Colonic mucosa (tissue), 4 donors: Measurements from ENCODE around the gene IQSEC2. TPM values are rescaled to one million over a fixed set of nuclear protein-coding genes. Genes with fewer than 3 reads are reported as not detected.
A peak's percentile ranks its signal among the peaks of the same experiment; 100 is the strongest.

Experiments
- DNase-seq: peaks from one replicate; pipeline ENCODE4 v3.0.0-alpha.2; 2020
- H3K27ac ChIP-seq: fragments of 200-600 bp; one replicate; pipeline ENCODE4 v1.8.0; 2021
- H3K27me3 ChIP-seq: fragments of 200-600 bp; one replicate; pipeline ENCODE4 v1.8.0; 2021
- H3K36me3 ChIP-seq: fragments of 200-600 bp; one replicate; pipeline ENCODE4 v1.8.0; 2021
- H3K4me1 ChIP-seq: fragments of 200-600 bp; one replicate; pipeline ENCODE4 v1.8.0; 2021; ENCODE audit warnings: mild to moderate bottlenecking
- H3K4me3 ChIP-seq: fragments of 200-600 bp; one replicate; pipeline ENCODE4 v1.8.0; 2021
- H3K9ac ChIP-seq, 2 donors: one replicate each; pipeline ENCODE4 v1.7.0; 2013; ENCODE audit warnings: control low read depth in 2 of 2, low read depth in 2 of 2, low read length in 2 of 2
- H3K9me3 ChIP-seq: fragments of 200-600 bp; one replicate; pipeline ENCODE4 v1.8.0; 2021
- intact Hi-C: fragments of 100-400 bp; cut with DNase I; formaldehyde crosslinking; loops from one replicate; pipeline ENCODE4 v1.14.1; 2022
- total RNA-seq, 2 donors: library from RNA; stranded (reverse); fragmentation: NEBNext Ultra II Directional in 1 of 2; extraction: Animal tissue kit (Norgen Biotek cat#: 25700) in 1 of 2; gene quantifications; one replicate each; pipeline ENCODE4 v1.2.1, GENCODE V29; 2021
- TF ChIP-seq, protein P1 (sequence below): fragments of 200-600 bp; IDR thresholded peaks from one replicate; pipeline ENCODE4 v1.8.0; 2022; ENCODE audit warnings: antibody characterized with exemption, mild to moderate bottlenecking
- donor health status: healthy.
- donor health status: DM: no; HTN: no; CAD: no.
- donor health status: DM: no; HTN: no; CAD: no.

The IQSEC2 gene
- total RNA-seq, 2 donors from 2014 or later = 23.1 to 26.1 TPM

DNA sequence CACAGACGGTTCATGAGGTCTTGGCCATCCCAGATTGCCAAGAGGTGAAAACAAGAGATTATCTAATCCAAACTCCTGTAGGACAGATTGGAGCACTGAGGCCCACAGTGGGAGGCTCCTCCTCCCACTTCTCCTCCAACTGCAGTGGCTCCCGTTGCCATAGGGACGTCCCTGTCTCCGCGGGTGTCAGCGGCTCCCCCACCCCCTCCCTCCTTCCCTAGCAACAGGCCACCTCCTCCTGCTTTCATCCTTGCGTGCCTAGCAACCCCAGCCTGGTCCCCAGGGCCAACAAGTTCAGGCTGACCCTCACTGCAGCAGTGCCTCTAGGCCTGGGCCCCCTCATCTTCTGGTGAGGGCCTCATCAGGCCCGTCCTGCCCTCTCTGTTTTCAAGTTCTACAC, 6.8 kb upstream of the IQSEC2 start:
- DNase-seq = no peak
- Histone ChIP-seq H3K4me1 (peaks cover 10% of the 10 kb centered on the region), H3K36me3 (no peaks in the 10 kb centered on the region), H3K27me3 (no peaks in the 10 kb centered on the region), H3K4me3 (no peak overlapping the region), H3K27ac (no peak overlapping the region), H3K9ac (no peak overlapping the region), H3K9me3 (no peaks in the 10 kb centered on the region)
- TF ChIP-seq, protein P1, sequence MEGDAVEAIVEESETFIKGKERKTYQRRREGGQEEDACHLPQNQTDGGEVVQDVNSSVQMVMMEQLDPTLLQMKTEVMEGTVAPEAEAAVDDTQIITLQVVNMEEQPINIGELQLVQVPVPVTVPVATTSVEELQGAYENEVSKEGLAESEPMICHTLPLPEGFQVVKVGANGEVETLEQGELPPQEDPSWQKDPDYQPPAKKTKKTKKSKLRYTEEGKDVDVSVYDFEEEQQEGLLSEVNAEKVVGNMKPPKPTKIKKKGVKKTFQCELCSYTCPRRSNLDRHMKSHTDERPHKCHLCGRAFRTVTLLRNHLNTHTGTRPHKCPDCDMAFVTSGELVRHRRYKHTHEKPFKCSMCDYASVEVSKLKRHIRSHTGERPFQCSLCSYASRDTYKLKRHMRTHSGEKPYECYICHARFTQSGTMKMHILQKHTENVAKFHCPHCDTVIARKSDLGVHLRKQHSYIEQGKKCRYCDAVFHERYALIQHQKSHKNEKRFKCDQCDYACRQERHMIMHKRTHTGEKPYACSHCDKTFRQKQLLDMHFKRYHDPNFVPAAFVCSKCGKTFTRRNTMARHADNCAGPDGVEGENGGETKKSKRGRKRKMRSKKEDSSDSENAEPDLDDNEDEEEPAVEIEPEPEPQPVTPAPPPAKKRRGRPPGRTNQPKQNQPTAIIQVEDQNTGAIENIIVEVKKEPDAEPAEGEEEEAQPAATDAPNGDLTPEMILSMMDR = no peak
- intact Hi-C loops = no loop called here

- intact Hi-C loops = no loop called here
- H3K36me3 ChIP-seq = no peaks in the 10 kb centered on the region
- H3K27ac ChIP-seq = peak overlapping the region; percentile 33
- no peak overlapping the region for H3K4me3 ChIP-seq
- H3K9ac ChIP-seq = no peak overlapping the region
- DNase-seq = peak; percentile 71
- H3K27me3 ChIP-seq = no peaks in the 10 kb centered on the region
- no peaks in the 10 kb centered on the region for H3K9me3 ChIP-seq
- H3K4me1 ChIP-seq = peaks cover 10% of the 10 kb centered on the region
- TF ChIP-seq, protein P1 = no peak
Observed at GRCh38 chrX:53287493-53288138, 6.2 kb upstream of the IQSEC2 start.

DNA sequence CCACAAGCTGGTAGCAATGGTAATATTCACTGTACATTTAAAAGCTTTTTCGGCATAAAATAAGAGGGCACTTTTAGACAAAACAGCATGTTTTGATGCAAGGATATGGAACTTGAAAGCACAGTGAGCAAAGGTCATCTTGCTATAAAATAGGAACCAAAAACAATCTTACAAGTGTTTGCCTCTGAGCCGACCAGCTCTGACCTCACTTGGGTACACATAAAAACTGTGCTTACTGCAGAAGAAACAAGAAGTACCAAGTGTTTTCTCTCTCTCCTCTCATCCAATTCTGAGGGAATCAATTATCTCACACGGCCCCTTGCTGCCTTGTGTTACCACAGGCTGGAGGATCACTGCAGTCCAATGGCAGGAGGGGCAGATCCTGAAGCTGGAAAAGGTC, 4.8 kb upstream of the IQSEC2 start:
- H3K27me3 ChIP-seq = no peaks in the 10 kb centered on the region
- H3K9ac ChIP-seq = no peak overlapping the region
- H3K4me1 ChIP-seq = peaks cover 17% of the 10 kb centered on the region
- no peak overlapping the region for H3K27ac ChIP-seq
- H3K36me3 ChIP-seq = no peaks in the 10 kb centered on the region
- H3K4me3 ChIP-seq = no peak overlapping the region
- no peaks in the 10 kb centered on the region for H3K9me3 ChIP-seq
- DNase-seq = no peak
- intact Hi-C loops = no loop called here
- TF ChIP-seq, protein P1 = no peak

- no peak for DNase-seq
- H3K27me3 ChIP-seq = no peaks in the 10 kb centered on the region
- H3K4me3 ChIP-seq = no peak overlapping the region
- H3K9ac ChIP-seq = no peak overlapping the region
- peaks cover 17% of the 10 kb centered on the region for H3K4me1 ChIP-seq
- no peaks in the 10 kb centered on the region for H3K9me3 ChIP-seq
- TF ChIP-seq, protein P1 = no peak
- no peak overlapping the region for H3K27ac ChIP-seq
- intact Hi-C loops = no loop called here
- no peaks in the 10 kb centered on the region for H3K36me3 ChIP-seq
Observed at GRCh38 chrX:53285591-53285990, 4.2 kb upstream of the IQSEC2 start.

DNA sequence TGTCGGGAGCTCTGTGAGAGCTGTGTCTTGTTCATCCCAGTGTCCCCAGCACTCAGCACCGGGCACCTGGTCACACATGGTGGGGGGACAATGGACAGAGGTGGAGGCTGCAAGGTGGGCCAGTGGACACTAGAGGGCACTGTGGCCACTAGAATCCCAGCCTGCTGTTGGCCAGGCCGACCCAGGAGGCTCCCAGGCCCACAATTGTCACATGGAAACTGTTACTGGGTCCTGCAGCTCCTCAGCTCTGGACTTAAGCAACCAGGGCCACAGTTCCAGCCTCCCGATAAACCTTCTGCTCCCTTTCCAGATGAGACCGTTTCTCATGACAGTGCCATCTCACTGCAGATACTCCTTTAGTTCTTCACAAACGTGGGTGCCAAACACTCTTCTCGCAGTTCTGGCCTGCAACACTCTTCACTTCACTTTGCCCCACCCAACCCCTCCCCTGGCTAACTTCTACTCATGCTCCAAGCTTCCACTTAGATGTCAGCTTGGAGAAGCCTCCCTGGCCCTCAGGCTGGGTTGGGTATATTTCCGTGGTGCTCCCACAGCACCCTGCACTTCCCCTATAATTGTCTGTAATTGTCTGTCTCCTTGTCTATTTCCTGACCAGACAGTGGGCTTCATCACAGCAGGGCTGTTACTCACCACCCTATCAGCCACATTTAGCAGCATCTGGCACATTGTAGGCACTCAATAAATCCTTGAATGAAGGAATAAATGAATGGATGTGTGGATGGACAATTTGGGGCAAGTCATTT, 3.5 kb upstream of the IQSEC2 start:
- Histone ChIP-seq H3K4me1 (peaks cover 17% of the 10 kb centered on the region), H3K36me3 (no peaks in the 10 kb centered on the region), H3K27me3 (no peaks in the 10 kb centered on the region), H3K27ac (no peak overlapping the region), H3K9ac (no peak overlapping the region), H3K9me3 (no peaks in the 10 kb centered on the region), H3K4me3 (no peak overlapping the region)
- TF ChIP-seq, protein P1 = peak; percentile 91
- peak; percentile 73 for DNase-seq
- intact Hi-C loops = no loop called here
